Skin epidermis (tissue), 12 donors: ENCODE measurements around the gene GOLGB1.

ENCODE experiments used
- H3K27ac ChIP-seq, 21 experiments: fragments of 200-600 bp; sonication (generic) in 11 of 21; one replicate each; pipeline ENCODE4 v1.5.0; 2020; ENCODE audit warnings: mild to moderate bottlenecking in 3 of 21, inconsistent platforms in 2 of 21, moderate library complexity in 2 of 21
- H3K4me3 ChIP-seq, 7 experiments: fragments of 200-600 bp; sonication (generic) in 2 of 7; one replicate each; pipeline ENCODE4 v1.5.0; 2020; ENCODE audit warnings: inconsistent platforms in 2 of 7, mild to moderate bottlenecking in 2 of 7, moderate library complexity in 1 of 7

The GOLGB1 gene

DNA sequence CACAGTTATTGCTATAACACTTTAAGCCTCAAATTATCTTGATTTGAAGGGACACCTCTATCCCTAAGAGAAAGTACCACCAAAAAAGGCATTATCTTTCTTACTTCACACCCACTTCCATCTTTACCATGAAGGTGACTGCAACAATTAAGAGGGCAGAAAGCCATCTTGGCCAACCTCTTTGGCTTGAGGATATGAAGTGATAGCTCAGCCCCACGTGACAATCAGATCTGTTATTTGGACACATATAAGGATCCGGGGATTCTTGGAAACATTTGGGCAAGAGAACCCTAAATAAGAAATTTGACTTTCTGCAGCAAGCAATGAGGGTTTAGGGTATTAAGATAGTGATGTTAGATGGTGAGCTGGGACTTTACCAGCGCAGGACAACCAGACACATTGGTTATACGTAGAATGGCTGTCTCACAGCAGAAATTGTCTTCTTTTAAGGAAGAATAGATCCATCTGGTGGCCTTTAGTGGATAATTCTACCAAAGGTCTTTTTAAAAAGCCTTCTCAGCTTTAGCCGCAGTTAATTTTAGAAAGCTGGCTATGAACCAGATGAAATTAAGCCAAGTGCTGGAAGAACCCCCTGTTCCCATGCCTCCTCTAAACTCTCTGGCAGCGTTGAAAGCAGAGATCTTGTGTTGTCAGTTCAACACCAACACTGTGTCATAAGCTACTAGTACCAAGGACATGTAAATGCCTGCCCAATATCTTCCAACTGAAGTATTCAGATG, 101.2 kb downstream of the GOLGB1 start:
- H3K27ac ChIP-seq, result no peak overlapping the region
- H3K4me3 ChIP-seq, result no peak overlapping the region

DNA sequence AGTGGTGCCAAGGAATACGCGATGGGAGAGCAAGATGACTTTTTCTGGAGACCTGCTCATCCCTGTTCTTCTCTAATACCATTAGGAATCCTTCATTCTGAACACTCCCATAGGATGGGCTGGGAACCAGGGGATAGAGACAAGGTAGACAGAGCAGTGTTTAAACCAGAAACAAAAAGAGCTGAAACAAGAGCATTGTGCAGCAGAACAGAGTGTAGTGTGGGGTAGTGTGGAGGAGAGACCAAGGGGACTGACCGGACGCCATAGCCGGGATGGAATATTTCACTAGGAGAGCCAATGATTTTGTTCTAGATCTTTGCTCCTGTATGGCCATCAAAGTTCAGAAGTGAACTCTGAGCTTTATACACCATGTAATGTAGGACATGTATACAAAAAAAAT, 104.5 kb downstream of the GOLGB1 start:
- H3K27ac ChIP-seq, result no peak overlapping the region

DNA sequence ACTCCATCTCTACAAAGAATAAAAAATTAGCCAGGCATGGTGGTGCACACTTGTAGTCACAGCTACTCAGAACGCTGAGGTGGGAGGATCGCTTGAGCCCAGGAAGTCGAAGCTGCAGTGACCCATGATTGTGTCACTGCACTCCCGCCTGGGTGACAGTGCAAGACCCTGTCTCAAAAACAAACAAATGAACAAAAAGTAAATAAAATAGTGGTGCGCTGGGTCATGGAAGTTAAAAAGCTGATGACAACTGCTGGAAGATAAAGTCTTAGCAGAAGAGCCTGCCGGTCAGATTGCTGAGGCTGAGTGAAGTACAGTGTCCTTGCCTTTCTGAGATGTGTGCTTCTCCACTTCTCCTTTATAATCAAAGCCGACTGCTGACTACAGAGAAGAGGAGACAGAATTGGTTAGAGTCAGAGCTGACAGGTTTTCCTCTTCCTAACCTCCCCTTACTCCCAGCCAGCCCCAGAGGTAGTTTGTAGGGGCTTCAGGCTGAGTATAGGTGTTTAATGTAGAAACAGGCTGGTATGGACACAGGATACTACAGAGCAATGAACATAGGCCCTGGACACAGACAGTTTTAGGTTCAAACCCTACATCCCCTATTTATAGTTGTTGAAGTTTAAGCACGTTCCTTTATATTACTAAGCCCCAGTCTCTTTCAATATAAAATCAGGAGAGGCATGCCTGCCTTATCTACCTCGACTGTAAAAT, 106.8 kb downstream of the GOLGB1 start:
- Histone ChIP-seq H3K4me3 (no peak overlapping the region), H3K27ac (no peak overlapping the region)

More for the DNA sequence above, 104.5 kb downstream of the GOLGB1 start:
- H3K4me3 ChIP-seq, result no peak overlapping the region

DNA sequence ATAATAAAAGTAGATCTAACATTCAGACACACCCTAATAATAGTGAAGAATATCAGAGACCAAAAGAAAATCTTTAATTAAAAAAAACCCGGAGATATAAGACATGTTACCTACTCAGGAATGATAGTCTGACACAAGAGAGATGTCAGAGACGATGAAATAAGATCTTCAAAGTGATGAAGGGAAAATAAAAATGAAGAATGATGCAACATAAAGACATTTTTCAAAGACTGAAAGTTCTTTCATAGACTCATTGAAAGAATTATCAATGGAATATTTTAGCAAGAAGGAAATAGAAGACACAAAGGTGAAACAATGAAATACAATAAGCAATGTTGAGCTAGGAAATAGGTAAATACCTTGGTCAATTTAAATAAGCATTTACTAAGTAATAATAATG, 108.4 kb downstream of the GOLGB1 start:
- no peak overlapping the region for H3K4me3 ChIP-seq
- no peak overlapping the region for H3K27ac ChIP-seq

DNA sequence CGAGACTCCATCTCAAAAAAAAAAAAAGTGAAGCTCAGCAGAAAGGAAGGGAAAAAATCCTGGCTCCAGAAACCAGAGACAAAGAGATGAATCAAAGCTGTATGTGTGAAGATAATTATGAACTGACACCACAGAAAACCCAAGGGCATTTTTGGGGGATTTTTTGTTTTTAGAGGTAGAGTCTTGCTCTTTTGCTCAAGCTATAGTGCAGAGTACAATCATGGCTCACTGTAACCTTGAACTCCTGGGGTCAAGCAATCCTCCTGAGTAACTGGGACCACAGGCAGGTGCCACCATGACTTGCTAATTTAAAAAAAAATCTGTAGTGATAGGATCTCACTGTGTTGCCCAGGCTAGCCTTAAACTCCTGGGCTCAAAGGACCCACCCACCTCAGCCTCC, 111.6 kb downstream of the GOLGB1 start:
- no peak overlapping the region for H3K27ac ChIP-seq
- no peak overlapping the region for H3K4me3 ChIP-seq

DNA sequence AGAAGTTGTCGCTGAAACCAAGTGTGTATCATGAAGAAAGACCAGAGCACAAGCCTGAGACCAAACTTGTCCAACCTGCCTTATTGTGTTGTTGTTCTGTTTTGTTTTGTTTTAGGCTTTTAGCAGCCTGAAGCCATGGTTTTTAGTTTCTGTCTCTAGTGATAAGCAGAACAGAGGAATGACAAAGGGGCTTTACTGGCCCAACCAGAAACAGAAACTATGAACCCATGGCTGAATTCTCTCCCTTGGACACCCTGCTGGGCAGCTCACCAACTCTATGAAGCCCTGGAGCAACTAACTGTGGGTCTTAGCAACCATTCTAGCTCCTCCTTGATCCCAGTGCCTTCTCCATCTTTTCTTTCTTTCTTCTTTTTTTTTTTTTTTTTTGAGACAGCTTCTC, 119.2 kb downstream of the GOLGB1 start:
- Histone ChIP-seq H3K4me3 (no peak overlapping the region), H3K27ac (no peak overlapping the region)

DNA sequence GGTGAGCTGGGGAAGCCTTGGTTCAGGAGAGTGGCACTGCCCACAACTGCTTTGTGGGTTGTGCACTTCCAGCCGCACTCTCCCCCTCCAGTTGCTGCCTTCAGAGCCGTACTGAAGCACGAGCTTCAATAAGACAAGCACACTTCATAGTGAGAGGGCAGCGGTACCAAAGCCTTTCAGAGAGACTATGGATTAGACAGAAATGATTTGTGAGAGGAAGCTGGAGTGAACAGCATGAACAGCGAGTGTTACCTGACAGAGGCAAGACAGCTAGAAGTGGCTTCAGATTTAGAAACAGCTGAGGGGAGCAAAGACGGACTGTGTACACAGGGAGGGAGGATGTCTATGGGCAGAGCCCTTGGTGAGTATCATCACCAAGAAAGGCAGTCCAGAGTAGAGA, 119.9 kb downstream of the GOLGB1 start:
- no peak overlapping the region for H3K27ac ChIP-seq
- H3K4me3 ChIP-seq, result no peak overlapping the region

DNA sequence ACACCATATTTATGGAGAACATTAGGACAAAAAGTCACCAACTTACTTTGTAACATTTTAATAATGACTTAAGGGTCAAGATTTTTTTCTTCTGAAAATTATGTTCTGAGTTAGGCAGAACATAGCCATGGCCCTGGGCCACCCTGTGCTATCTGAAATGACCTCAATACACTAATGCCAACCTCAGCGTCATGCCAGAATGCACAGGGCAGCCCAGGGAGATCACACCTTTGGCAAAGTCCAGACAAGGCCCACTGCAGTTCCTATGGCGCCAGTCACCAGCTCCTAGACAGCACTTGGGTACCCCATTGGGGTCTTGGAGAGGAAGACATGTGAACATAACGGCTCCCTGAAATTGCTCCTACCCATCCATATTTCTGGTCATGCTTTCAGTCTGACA, 121.9 kb downstream of the GOLGB1 start:
- Histone ChIP-seq H3K4me3 (no peak overlapping the region), H3K27ac (no peak overlapping the region)

DNA sequence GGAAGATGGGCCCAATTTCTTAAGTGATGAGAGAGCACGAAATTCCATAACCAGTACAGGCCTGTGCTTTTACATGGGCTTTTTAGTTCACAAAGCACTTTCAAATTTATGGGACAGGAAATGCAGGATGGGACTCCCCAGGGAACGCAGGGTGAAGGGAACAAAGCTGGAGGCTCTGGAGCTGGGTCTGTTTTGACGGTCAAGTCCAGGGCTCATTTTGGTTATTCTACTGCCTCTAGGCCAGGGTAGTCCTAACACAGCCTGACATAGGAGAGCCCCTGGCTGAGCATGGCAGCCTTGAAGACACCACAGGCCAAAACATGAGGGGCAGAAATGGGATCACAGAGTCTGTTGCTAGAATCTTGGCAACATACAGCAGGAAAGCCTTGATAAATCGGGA, 122.3 kb downstream of the GOLGB1 start:
- Histone ChIP-seq H3K4me3 (no peak overlapping the region), H3K27ac (no peak overlapping the region)

DNA sequence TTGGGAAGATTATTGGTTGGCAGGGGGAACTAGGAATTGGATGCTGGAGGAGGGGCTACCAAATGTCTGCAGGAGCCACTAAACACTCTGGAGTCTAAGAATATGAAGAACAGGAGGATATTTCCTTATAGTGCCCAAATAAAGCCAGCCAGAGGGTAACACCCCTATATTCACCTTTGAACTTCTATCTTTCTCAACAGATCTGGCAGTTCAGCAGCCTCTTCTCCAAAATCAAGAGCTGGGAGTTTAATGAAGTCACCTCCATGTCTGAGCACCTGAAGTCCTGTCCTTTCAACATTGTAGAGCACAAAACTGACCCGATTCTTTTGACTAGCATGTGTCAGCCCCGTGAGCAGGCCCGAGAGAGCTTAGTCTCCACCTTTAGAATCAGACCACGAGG, 123.0 kb downstream of the GOLGB1 start:
- Histone ChIP-seq H3K4me3 (no peak overlapping the region), H3K27ac (no peak overlapping the region)

DNA sequence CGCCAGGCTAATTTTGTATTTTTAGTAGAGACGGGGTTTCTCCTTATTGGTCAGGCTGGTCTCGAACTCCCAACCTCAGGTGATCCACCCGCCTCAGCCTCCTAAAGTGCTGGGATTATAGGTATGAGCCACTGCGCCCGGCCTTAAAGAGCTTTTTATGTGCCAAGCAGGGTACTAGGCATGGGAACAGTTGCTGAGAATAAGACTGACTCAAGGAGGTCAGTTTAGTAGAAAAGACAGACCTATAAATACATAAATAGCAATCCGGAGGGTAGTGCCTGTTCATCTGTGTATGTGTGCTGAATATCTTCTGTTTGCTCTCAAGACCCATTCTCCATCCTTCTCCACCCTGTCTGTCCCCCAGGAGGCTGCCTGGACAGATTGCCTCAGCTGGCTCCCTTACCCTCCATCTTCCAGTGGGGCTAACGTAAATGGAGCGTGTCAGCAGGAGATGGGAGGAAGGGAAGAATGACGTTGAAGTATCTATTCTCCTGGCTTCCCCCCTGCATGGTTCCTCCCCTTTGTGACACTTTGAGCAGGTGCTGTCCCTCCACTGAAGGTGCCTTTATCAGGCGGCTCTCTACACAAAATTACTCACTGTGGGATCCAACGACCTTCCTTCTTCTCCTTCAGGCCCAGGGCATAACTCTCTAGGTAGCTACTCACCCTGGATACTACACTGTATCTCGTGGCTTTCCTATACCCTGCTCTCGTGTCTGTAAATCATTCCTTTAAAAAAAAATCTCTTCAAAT, 125.2 kb downstream of the GOLGB1 start:
- Histone ChIP-seq H3K27ac (no peak overlapping the region), H3K4me3 (no peak overlapping the region)

DNA sequence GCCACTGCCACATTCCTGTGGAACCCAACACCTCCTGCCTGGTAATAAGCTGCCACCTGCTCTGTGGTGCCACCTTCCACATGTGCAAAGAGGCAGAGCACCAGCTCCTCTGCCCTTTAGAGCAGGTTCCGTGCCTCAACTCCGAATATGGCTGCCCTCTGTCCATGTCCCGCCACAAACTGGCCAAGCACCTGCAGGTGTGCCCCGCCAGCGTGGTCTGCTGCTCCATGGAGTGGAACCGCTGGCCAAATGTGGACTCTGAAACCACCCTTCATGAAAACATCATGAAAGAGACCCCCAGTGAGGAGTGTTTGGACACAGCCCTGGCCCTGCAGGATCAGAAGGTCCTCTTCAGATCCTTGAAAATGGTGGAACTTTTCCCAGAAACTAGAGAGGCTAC, 128.1 kb downstream of the GOLGB1 start:
- H3K27ac ChIP-seq, result no peak overlapping the region
- no peak overlapping the region for H3K4me3 ChIP-seq

DNA sequence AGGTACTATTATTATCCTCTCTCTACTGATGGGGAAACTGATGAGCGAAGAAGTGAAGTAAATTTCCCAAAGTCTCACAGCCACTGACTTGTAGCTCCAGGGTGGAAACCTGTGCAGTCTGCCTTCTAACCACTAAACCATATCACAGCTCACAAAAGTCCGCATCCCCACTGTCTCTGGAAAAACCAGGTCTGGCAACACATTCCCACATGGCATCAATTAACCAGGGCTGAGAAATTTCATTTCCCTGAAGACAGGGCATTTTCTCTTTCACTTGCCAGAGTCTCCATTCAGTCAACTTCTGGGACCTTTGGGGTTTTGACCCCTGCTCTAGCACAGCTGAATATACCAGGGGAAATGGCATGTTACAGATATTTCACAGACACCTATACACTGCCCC, 129.8 kb downstream of the GOLGB1 start:
- Histone ChIP-seq H3K4me3 (no peak overlapping the region), H3K27ac (no peak overlapping the region)
